WTC11 (cell line): ENCODE data around the gene BRME1.

Experiments
- CREB1 ChIP-seq: sonication (generic); formaldehyde crosslinking; IDR thresholded peaks from 2 replicates; pipeline ENCODE4 v1.8.0; 2023; ENCODE audit warnings: mild to moderate bottlenecking, missing genetic modification reagents
- CTCF ChIP-seq: fragments of 200-600 bp; IDR thresholded peaks from 2 replicates; pipeline ENCODE4 v1.8.0; 2022; ENCODE audit warnings: antibody characterized with exemption
- IRF2 ChIP-seq: sonication (generic); formaldehyde crosslinking; IDR thresholded peaks from 2 replicates; pipeline ENCODE4 v1.8.0; 2022; ENCODE audit warnings: low read depth, missing genetic modification reagents, borderline replicate concordance
- NFYB ChIP-seq: sonication (generic); formaldehyde crosslinking; conservative IDR thresholded peaks from 2 replicates; pipeline ENCODE4 v1.8.0; 2022; ENCODE audit warnings: low read depth, missing genetic modification reagents
- OVOL2 ChIP-seq: fragments of 250-450 bp; sonication (Bioruptor Pico); IDR thresholded peaks from 2 replicates; pipeline ENCODE4 v1.9.0; 2021; ENCODE audit warnings: mild to moderate bottlenecking, borderline replicate concordance
- RELA ChIP-seq: sonication (generic); formaldehyde crosslinking; IDR thresholded peaks from 2 replicates; pipeline ENCODE4 v1.8.1; 2022; ENCODE audit warnings: missing genetic modification reagents, mild to moderate bottlenecking, borderline replicate concordance
- TP53 ChIP-seq: sonication (generic); formaldehyde crosslinking; IDR thresholded peaks from 2 replicates; pipeline ENCODE4 v1.8.1; 2023; ENCODE audit warnings: mild to moderate bottlenecking, missing genetic modification reagents
- ZNF263 ChIP-seq: sonication (generic); formaldehyde crosslinking; IDR thresholded peaks from 2 replicates; pipeline ENCODE4 v1.8.1; 2022; ENCODE audit warnings: low read depth, mild to moderate bottlenecking, moderate library complexity, missing genetic modification reagents
- ZNF416 ChIP-seq: fragments of 250-450 bp; sonication (Bioruptor Pico); IDR thresholded peaks from 2 replicates; pipeline ENCODE4 v1.9.0; 2021; ENCODE audit warnings: mild to moderate bottlenecking, inconsistent platforms

DNA sequence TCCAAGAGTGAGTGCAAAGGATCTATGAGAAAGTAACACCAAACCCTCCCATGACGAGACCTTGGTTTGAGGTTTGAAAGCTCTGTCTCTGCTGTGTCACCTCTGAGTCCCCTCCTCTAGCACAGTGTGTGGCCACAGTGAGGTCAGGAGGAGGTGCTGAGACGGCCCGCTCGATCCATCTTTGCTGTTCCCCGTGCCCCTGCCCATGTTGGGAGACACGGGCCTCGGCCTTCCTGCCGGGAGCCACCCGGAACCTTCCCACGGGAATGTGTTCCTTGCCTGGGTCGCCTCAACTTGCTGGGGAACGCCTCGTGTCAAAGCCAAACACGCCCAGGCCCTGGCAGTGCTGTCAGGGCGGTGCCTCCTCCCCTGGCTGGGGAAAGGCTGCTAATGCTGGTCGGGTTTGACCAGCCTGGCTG is 18.9 kb downstream of the BRME1 start:
- TF ChIP-seq TP53 (CRISPR knock-in tag) = no peak
- no peak for TF ChIP-seq RELA (CRISPR knock-in tag)
- TF ChIP-seq ZNF263 (CRISPR knock-in tag) = no peak
- no peak for TF ChIP-seq CREB1 (CRISPR knock-in tag)
- no peak for TF ChIP-seq CTCF
- TF ChIP-seq IRF2 = no peak
- no peak for TF ChIP-seq ZNF416 (CRISPR knock-in tag)
- no peak for TF ChIP-seq NFYB (CRISPR knock-in tag)
- TF ChIP-seq OVOL2 (CRISPR knock-in tag) = no peak
